ENCODE results near the gene RANBP17.

- no peak for TF ChIP-seq CTCF (IDR thresholded peaks at IDR 0.05)
- no peak for TF ChIP-seq EZH2 (IDR thresholded peaks at IDR 0.05; ENCODE audit: borderline replicate concordance, insufficient read depth, low read depth, low read length, poor library complexity, severe bottlenecking)
Observed at GRCh38 chr5:171031977-171032376, 170.2 kb downstream of the RANBP17 start.
